Measurements from ENCODE around the gene MAP3K5. TPM values are rescaled to one million over a fixed set of nuclear protein-coding genes. Genes with fewer than 3 reads are reported as not detected.

MAP3K5 gene
- total RNA-seq, 1 donor from 2014 or later, result 0.02 TPM

DNA sequence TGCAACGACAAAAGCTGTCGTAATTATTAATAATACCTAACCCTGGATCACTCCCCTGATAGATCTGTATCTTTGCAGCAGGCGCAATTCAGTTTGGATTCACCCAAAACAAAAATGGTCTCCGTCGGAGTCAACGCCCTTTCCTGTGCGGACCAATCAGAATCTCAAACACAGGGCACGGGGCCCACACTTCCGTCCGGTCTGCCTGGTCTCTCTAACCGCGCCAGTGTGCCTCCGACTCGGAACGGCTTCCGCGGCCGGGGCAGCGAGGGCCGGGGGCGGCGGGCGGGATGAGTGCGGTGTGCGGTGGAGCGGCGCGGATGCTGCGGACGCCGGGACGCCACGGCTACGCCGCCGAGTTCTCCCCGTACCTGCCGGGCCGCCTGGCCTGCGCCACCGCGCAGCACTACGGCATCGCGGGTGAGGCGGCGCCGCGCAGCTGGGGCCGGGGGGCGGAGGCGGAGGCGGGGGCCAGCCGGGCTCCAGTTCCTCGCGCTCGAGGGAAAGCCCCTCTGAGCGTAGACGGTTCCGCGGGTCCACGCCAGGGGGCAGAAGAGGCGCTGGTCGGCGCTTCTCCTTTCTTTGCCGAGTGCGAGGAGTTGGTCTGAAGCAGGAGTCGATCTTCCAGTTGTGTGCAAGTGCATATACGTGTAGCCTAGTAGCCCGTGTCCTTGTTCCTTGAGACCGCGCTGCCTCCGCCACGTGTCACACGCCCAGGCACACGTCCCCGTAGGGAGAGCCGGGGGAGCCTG lies 30.3 kb upstream of the MAP3K5 start, which contains the start of gene PEX7:
TSS of gene PEX7 (plus strand) at position 217 of the 752 bp plus-strand sequence. CDS start at position 291, 74 bp downstream.
- Mint-ChIP-seq H3K36me3 (peaks cover 23% of the 10 kb centered on the region), H3K27me3 (ENCODE audit: insufficient read depth, low read depth) (peaks cover 2% of the 10 kb centered on the region), H3K27ac (peak within 1 kb of the TSS; percentile 81), H3K9me3 (no peaks in the 10 kb centered on the region), H3K4me1 (peaks cover 9% of the 10 kb centered on the region), H3K4me3 (peak within 1 kb of the TSS; percentile 87)
- Histone ChIP-seq H3F3A (ENCODE audit: low read depth) (no peaks in the 10 kb centered on the region), H3K79me2 (ENCODE audit: low read depth) (peaks cover 6% of the 10 kb centered on the region), H3K27me3 (peaks cover 11% of the 10 kb centered on the region), H3K9ac (peak within 1 kb of the TSS; percentile 49), H3K4me3 (peak within 1 kb of the TSS; percentile 74), H3K9me3 (ENCODE audit: low read depth) (no peaks in the 10 kb centered on the region), H3K4me2 (peak within 1 kb of the TSS; percentile 79), H2AFZ (replicated peaks) (peak within 1 kb of the TSS; percentile 91), H4K20me1 (ENCODE audit: low read depth) (no peaks in the 10 kb centered on the region), H3K36me3 (no peaks in the 10 kb centered on the region), H3K4me1 (no peaks in the 10 kb centered on the region), H3K27ac (peak within 1 kb of the TSS; percentile 54)
- peak; percentile 93 for DNase-seq (ENCODE audit: low spot score)
- TF ChIP-seq EZH2phosphoT487 (IDR thresholded peaks at IDR 0.05) (peak; percentile 56), EZH2 (IDR thresholded peaks at IDR 0.05) (peak; percentile 64)
- TF ChIP-seq, protein P1, sequence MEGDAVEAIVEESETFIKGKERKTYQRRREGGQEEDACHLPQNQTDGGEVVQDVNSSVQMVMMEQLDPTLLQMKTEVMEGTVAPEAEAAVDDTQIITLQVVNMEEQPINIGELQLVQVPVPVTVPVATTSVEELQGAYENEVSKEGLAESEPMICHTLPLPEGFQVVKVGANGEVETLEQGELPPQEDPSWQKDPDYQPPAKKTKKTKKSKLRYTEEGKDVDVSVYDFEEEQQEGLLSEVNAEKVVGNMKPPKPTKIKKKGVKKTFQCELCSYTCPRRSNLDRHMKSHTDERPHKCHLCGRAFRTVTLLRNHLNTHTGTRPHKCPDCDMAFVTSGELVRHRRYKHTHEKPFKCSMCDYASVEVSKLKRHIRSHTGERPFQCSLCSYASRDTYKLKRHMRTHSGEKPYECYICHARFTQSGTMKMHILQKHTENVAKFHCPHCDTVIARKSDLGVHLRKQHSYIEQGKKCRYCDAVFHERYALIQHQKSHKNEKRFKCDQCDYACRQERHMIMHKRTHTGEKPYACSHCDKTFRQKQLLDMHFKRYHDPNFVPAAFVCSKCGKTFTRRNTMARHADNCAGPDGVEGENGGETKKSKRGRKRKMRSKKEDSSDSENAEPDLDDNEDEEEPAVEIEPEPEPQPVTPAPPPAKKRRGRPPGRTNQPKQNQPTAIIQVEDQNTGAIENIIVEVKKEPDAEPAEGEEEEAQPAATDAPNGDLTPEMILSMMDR (IDR thresholded peaks at IDR 0.05), result peak; percentile 69

GRCh38 chr6:136822046-136822375 lies 29.7 kb upstream of the MAP3K5 start:
- peak overlapping the region; percentile 79 for H3K27ac Mint-ChIP-seq
- peaks cover 9% of the 10 kb centered on the region for H3K4me1 Mint-ChIP-seq
- DNase-seq (ENCODE audit: low spot score), result peak; percentile 7
- H3K9ac ChIP-seq, result no peak overlapping the region
- no peaks in the 10 kb centered on the region for H3K9me3 Mint-ChIP-seq
- H3K36me3 Mint-ChIP-seq, result peaks cover 20% of the 10 kb centered on the region
- peak overlapping the region; percentile 87 for H3K4me3 Mint-ChIP-seq
- no peaks in the 10 kb centered on the region for H4K20me1 ChIP-seq (ENCODE audit: low read depth)
- peak overlapping the region; percentile 74 for H3K4me3 ChIP-seq
- H3K36me3 ChIP-seq, result no peaks in the 10 kb centered on the region
- peaks cover 2% of the 10 kb centered on the region for H3K27me3 Mint-ChIP-seq (ENCODE audit: insufficient read depth, low read depth)
- no peaks in the 10 kb centered on the region for H3K9me3 ChIP-seq (ENCODE audit: low read depth)
- TF ChIP-seq EZH2 (IDR thresholded peaks at IDR 0.05) (no peak), EZH2phosphoT487 (IDR thresholded peaks at IDR 0.05) (no peak)
- TF ChIP-seq, protein P1 (IDR thresholded peaks at IDR 0.05), result no peak
- H3K4me1 ChIP-seq, result no peaks in the 10 kb centered on the region
- no peak overlapping the region for H3K27ac ChIP-seq
- H3K4me2 ChIP-seq, result peak overlapping the region; percentile 79
- H3K79me2 ChIP-seq (ENCODE audit: low read depth), result peaks cover 6% of the 10 kb centered on the region
- H2AFZ ChIP-seq (replicated peaks), result peak overlapping the region; percentile 91
- no peaks in the 10 kb centered on the region for H3F3A ChIP-seq (ENCODE audit: low read depth)
- peaks cover 11% of the 10 kb centered on the region for H3K27me3 ChIP-seq

GRCh38 chr6:136820561-136820960 lies 28.3 kb upstream of the MAP3K5 start:
- H3K27me3 ChIP-seq, result peaks cover 11% of the 10 kb centered on the region

More at GRCh38 chr6:136820561-136820960, 28.3 kb upstream of the MAP3K5 start:
- Mint-ChIP-seq H3K4me1 (peaks cover 9% of the 10 kb centered on the region), H3K36me3 (peaks cover 9% of the 10 kb centered on the region), H3K9me3 (no peaks in the 10 kb centered on the region), H3K4me3 (no peak overlapping the region), H3K27ac (no peak overlapping the region), H3K27me3 (ENCODE audit: insufficient read depth, low read depth) (no peaks in the 10 kb centered on the region)
- no peak overlapping the region for H3K4me2 ChIP-seq
- H3K79me2 ChIP-seq (ENCODE audit: low read depth), result peaks cover 6% of the 10 kb centered on the region
- no peak overlapping the region for H3K4me3 ChIP-seq
- no peaks in the 10 kb centered on the region for H4K20me1 ChIP-seq (ENCODE audit: low read depth)
- no peaks in the 10 kb centered on the region for H3K9me3 ChIP-seq (ENCODE audit: low read depth)
- H3K27ac ChIP-seq, result no peak overlapping the region
- no peaks in the 10 kb centered on the region for H3F3A ChIP-seq (ENCODE audit: low read depth)
- TF ChIP-seq EZH2 (IDR thresholded peaks at IDR 0.05), result no peak
- TF ChIP-seq, protein P1 (IDR thresholded peaks at IDR 0.05), result no peak
- no peak for TF ChIP-seq EZH2phosphoT487 (IDR thresholded peaks at IDR 0.05)
- no peaks in the 10 kb centered on the region for H3K4me1 ChIP-seq
- DNase-seq (ENCODE audit: low spot score), result no peak
- H3K9ac ChIP-seq, result no peak overlapping the region
- H2AFZ ChIP-seq (replicated peaks), result no peak overlapping the region
- H3K36me3 ChIP-seq, result no peaks in the 10 kb centered on the region
